HG03558 (cell line): ENCODE data around the gene SASH1.
"Not testable (repeated sequence)": the region's sequence is repeated elsewhere in the genome, so short reads cannot be mapped to it uniquely, and the experiment has no call there.

Experiments
- ATAC-seq: cut with Tn5 transposase; IDR thresholded peaks from one replicate; pipeline ENCODE4 v1.9.1; 2021; ENCODE audit warnings: moderate number of reproducible peaks; ENCODE audit not compliant: unreplicated experiment; ENCODE audit errors: extremely low read depth

The SASH1 gene

GRCh38 chr6:148359228-148359627 lies 16.6 kb downstream of the SASH1 start:
- no peak for ATAC-seq

GRCh38 chr6:148364056-148364824 lies 21.6 kb downstream of the SASH1 start:
- no peak for ATAC-seq

GRCh38 chr6:148365041-148365440 lies 22.4 kb downstream of the SASH1 start:
- no peak for ATAC-seq

GRCh38 chr6:148367411-148368024 lies 24.9 kb downstream of the SASH1 start:
- no peak for ATAC-seq

GRCh38 chr6:148370176-148370575 lies 27.5 kb downstream of the SASH1 start:
- ATAC-seq, result no peak

GRCh38 chr6:148374040-148374774 lies 31.6 kb downstream of the SASH1 start:
- no peak for ATAC-seq

- ATAC-seq, result no peak
Measured at GRCh38 chr6:148375401-148375800, 32.8 kb downstream of the SASH1 start.

- no peak for ATAC-seq
Measured at GRCh38 chr6:148379481-148379880, 36.8 kb downstream of the SASH1 start.

- no peak for ATAC-seq
Measured at GRCh38 chr6:148379966-148380713, 37.5 kb downstream of the SASH1 start.

GRCh38 chr6:148382051-148382450 lies 39.4 kb downstream of the SASH1 start:
- not testable (repeated sequence) for ATAC-seq

GRCh38 chr6:148382861-148383260 lies 40.2 kb downstream of the SASH1 start:
- ATAC-seq, result no peak

GRCh38 chr6:148383658-148384368 lies 41.2 kb downstream of the SASH1 start:
- no peak for ATAC-seq

- no peak for ATAC-seq
Measured at GRCh38 chr6:148385379-148385778, 42.7 kb downstream of the SASH1 start.

GRCh38 chr6:148388521-148388920 lies 45.9 kb downstream of the SASH1 start:
- ATAC-seq, result no peak

- ATAC-seq, result no peak
Measured at GRCh38 chr6:148389086-148389485, 46.4 kb downstream of the SASH1 start.

- ATAC-seq, result no peak
Measured at GRCh38 chr6:148389917-148390316, 47.3 kb downstream of the SASH1 start.

GRCh38 chr6:148392127-148392526 lies 49.5 kb downstream of the SASH1 start:
- not testable (repeated sequence) for ATAC-seq

- no peak for ATAC-seq
Measured at GRCh38 chr6:148392671-148393070, 50.0 kb downstream of the SASH1 start.

GRCh38 chr6:148395583-148396101 lies 53.0 kb downstream of the SASH1 start:
- ATAC-seq, result no peak

- no peak for ATAC-seq
Measured at GRCh38 chr6:148396411-148396810, 53.8 kb downstream of the SASH1 start.
